Ureter (tissue), 1 donor: ENCODE results near the gene RHOV. TPM values are rescaled to one million over a fixed set of nuclear protein-coding genes. Genes with fewer than 3 reads are reported as not detected.
A peak's percentile ranks its signal among the peaks of the same experiment; 100 is the strongest.

ENCODE experiments used
- DNase-seq: peaks from one replicate; pipeline ENCODE4 v3.0.0-alpha.2; 2020; ENCODE audit warnings: low spot score
- total RNA-seq: library from RNA; stranded (reverse); gene quantifications from one replicate; pipeline ENCODE4 v1.2.4, GENCODE V29; 2023
- donor health status: DM: yes; HTN: yes; CAD: no.

The RHOV gene
- total RNA-seq, 1 donor from 2014 or later, result 31.4 TPM

GRCh38 chr15:40845511-40846284, 28.3 kb downstream of the RHOV start:
- peak; percentile 84 for DNase-seq

- no peak for DNase-seq
Measured at GRCh38 chr15:40845036-40845435, 29.0 kb downstream of the RHOV start.

- no peak for DNase-seq
Measured at GRCh38 chr15:40844696-40845030, 29.4 kb downstream of the RHOV start.

- DNase-seq, result peak; percentile 77
Measured at GRCh38 chr15:40843885-40844695, 29.9 kb downstream of the RHOV start, which contains the start of gene SPINT1. TSS of gene SPINT1 (plus strand) at chr15:40844048. CDS start at chr15:40844555, 507 bp downstream.

- DNase-seq, result no peak
Measured at GRCh38 chr15:40843261-40843884, 30.7 kb downstream of the RHOV start.

- no peak for DNase-seq
Measured at GRCh38 chr15:40841741-40842140, 32.3 kb downstream of the RHOV start.

- no peak for DNase-seq
Measured at GRCh38 chr15:40838756-40839155, 35.3 kb downstream of the RHOV start.

GRCh38 chr15:40836020-40836419, 38.0 kb downstream of the RHOV start:
- DNase-seq, result no peak

GRCh38 chr15:40832903-40833302, 41.1 kb downstream of the RHOV start:
- no peak for DNase-seq

GRCh38 chr15:40831861-40832260, 42.2 kb downstream of the RHOV start:
- DNase-seq, result no peak

- no peak for DNase-seq
Measured at GRCh38 chr15:40830884-40831283, 43.1 kb downstream of the RHOV start.

GRCh38 chr15:40829115-40829514, 44.9 kb downstream of the RHOV start:
- DNase-seq, result no peak

GRCh38 chr15:40828447-40829036, 45.5 kb downstream of the RHOV start, which contains the start of gene PPP1R14D:
TSS of gene PPP1R14D (minus strand) at chr15:40828708. CDS start at chr15:40828641, 67 bp downstream.
- no peak for DNase-seq

- DNase-seq, result no peak
Measured at GRCh38 chr15:40826423-40827075, 47.5 kb downstream of the RHOV start.

GRCh38 chr15:40825661-40826422, 48.2 kb downstream of the RHOV start:
- DNase-seq, result no peak

GRCh38 chr15:40823572-40824343, 50.3 kb downstream of the RHOV start:
- DNase-seq, result no peak
